Measurements from ENCODE around the gene MACROH2A1.
A peak's percentile ranks its signal among the peaks of the same experiment; 100 is the strongest.

MACROH2A1 gene

DNA sequence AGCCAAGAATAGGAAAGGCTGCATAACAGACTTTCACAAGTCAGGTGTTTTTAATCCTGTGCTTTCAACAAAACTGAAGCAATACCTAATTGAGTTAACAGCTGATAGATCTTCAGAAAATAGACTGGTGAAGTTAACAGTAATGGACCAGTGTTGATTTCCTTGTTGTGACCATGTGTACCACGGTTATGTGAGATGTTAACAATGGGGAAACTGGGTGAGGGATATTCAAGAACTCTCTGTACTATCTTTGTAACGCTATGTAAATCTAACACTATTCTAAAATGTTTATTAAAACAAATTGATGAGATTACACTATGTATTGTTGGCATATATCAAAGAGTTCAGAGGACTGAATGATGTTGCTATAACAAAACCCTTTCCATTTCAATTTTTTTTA lies 36.9 kb downstream of the MACROH2A1 start:
- Histone ChIP-seq H2AFZ (ENCODE audit: low read depth, low read length) (no peak overlapping the region), H3K27me3 (ENCODE audit: insufficient read depth, low read length, poor library complexity) (no peaks in the 10 kb centered on the region), H3K9me3 (ENCODE audit: insufficient read depth, low read length, severe bottlenecking) (no peaks in the 10 kb centered on the region), H3K27ac (ENCODE audit: low read length) (0 out of 2 replicates have a peak overlapping the region, but pooled peaks have one; percentile 35), H3K4me1 (ENCODE audit: insufficient read depth, low read length) (peaks cover 48% of the 10 kb centered on the region), H3K36me3 (ENCODE audit: insufficient read depth, low read length) (peaks cover 94% of the 10 kb centered on the region), H4K20me1 (ENCODE audit: insufficient read depth, low read length) (peaks cover 35% of the 10 kb centered on the region; the same call in 1 of the 2 replicates), H3K9ac (ENCODE audit: low read depth, low read length) (no peak overlapping the region), H3K4me3 (ENCODE audit: low read depth in 1 of 2, low read length in 2 of 2) (no peak overlapping the region), H3K79me2 (ENCODE audit: insufficient read depth, low read length) (peaks cover 90% of the 10 kb centered on the region), H3K4me2 (ENCODE audit: insufficient read depth, low read length) (no peak overlapping the region)
- no peak for ATAC-seq (ENCODE audit: insufficient read depth, low read depth)
- no peak for TF ChIP-seq EZH2 (IDR thresholded peaks at IDR 0.05; ENCODE audit: borderline replicate concordance, low read depth, low read length, severe bottlenecking)
- TF ChIP-seq, protein P1, sequence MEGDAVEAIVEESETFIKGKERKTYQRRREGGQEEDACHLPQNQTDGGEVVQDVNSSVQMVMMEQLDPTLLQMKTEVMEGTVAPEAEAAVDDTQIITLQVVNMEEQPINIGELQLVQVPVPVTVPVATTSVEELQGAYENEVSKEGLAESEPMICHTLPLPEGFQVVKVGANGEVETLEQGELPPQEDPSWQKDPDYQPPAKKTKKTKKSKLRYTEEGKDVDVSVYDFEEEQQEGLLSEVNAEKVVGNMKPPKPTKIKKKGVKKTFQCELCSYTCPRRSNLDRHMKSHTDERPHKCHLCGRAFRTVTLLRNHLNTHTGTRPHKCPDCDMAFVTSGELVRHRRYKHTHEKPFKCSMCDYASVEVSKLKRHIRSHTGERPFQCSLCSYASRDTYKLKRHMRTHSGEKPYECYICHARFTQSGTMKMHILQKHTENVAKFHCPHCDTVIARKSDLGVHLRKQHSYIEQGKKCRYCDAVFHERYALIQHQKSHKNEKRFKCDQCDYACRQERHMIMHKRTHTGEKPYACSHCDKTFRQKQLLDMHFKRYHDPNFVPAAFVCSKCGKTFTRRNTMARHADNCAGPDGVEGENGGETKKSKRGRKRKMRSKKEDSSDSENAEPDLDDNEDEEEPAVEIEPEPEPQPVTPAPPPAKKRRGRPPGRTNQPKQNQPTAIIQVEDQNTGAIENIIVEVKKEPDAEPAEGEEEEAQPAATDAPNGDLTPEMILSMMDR (IDR thresholded peaks at IDR 0.05; ENCODE audit: borderline replicate concordance, extremely low read depth, low read length, poor library complexity, severe bottlenecking), result no peak
- DNase-seq, result no peak

DNA sequence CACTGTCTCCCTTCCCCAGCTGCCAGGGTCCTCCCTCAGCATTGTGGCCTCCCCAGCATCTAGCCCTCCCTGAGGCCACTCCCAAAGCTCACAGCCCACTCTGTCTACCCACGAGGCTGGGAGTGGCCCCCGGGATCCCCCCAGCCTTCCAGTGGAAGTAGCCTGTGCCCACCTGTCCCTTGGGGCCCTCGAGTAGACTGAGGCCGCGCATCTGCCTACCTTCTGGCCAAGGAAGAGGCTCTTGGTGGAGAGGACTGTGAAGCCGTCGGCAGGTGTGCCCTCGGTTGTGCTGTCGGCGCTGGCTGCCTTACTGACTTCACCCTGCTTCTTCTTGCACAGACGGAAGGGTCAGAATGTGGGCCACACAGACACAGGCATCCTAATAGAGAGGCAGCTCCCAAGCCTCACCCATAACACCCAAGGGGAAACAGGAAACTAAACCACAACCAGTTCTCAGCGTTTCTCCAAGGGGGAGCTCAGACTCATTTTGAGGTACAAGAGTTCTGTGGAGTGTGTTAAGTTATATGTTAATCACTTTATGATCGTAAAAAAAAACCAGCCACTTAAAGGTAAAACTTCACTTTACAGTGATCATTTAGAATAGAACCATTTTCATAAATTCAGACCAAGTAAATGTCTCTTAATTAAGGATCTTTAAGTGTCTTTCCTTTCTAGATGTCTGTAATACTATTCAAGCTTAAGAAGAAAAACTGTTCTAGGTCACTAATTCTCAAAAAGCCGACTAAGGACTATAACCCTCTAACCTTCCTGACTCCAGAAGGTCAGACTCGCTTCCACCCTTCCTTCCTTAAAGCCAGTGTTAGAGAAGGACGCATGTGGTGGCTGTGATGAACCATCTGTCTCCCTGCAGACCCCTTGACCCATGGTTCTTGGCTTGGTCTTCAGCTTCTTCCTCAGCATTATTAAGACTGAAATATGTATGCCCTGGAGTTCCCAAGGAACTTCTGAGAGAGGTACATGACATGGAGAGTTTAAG lies 38.5 kb downstream of the MACROH2A1 start:
- peak; percentile 82 for ATAC-seq (ENCODE audit: insufficient read depth, low read depth)
- Histone ChIP-seq H3K27me3 (ENCODE audit: insufficient read depth, low read length, poor library complexity) (no peaks in the 10 kb centered on the region), H4K20me1 (ENCODE audit: insufficient read depth, low read length) (peaks cover 45% of the 10 kb centered on the region; the same call in 1 of the 2 replicates), H3K79me2 (ENCODE audit: insufficient read depth, low read length) (peaks cover 88% of the 10 kb centered on the region), H3K36me3 (ENCODE audit: insufficient read depth, low read length) (peaks cover 94% of the 10 kb centered on the region), H3K27ac (ENCODE audit: low read length) (peak overlapping the region; percentile 63), H3K9me3 (ENCODE audit: insufficient read depth, low read length, severe bottlenecking) (no peaks in the 10 kb centered on the region), H3K4me2 (ENCODE audit: insufficient read depth, low read length) (no peak overlapping the region), H2AFZ (ENCODE audit: low read depth, low read length) (no peak overlapping the region), H3K4me3 (ENCODE audit: low read depth in 1 of 2, low read length in 2 of 2) (no peak overlapping the region), H3K9ac (ENCODE audit: low read depth, low read length) (no peak overlapping the region), H3K4me1 (ENCODE audit: insufficient read depth, low read length) (peaks cover 34% of the 10 kb centered on the region)
- DNase-seq, result peak; percentile 39
- TF ChIP-seq EZH2 (IDR thresholded peaks at IDR 0.05; ENCODE audit: borderline replicate concordance, low read depth, low read length, severe bottlenecking), result no peak
- TF ChIP-seq, protein P1 (IDR thresholded peaks at IDR 0.05; ENCODE audit: borderline replicate concordance, extremely low read depth, low read length, poor library complexity, severe bottlenecking), result no peak

DNA sequence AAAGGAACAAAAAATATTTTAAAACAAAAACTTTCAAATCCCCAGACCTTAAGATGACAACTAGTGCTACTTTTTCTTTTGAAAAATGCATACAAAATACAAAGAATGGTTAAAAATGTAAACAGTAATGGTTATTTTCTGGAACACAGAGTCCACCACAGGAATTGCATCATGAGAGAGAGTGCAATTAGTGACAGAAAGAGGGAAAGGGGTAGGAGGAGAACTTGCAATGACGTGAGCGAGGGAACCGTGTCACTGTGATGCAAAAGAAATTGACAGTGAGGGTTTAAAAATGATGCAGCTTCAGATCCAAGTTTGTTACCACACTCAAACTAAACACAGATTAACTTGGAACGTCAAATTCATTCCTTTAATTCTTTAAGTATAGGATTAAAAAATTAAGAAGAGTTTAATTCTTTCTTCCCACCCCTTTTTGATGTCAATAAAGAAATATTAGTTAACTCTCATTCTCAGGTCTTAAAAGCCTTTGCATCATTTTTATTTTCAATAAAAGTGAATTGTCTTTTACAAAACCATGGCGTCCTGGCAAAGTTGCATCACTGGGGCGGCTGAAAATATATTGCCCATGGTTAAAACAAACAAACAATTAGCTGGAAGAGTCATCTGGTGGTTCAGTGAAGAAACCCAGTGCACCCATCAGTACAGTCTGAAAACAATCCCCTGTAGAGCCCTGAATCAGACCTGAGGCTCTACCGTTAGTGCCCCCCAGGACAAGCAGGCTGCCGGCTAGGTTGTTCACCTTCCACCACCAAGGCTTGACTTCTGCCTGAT lies 39.5 kb downstream of the MACROH2A1 start:
- H3K4me3 ChIP-seq (ENCODE audit: low read depth in 1 of 2, low read length in 2 of 2), result no peak overlapping the region
- H4K20me1 ChIP-seq (ENCODE audit: insufficient read depth, low read length), result peaks cover 51% of the 10 kb centered on the region; the same call in 1 of the 2 replicates
- H2AFZ ChIP-seq (ENCODE audit: low read depth, low read length), result no peak overlapping the region
- TF ChIP-seq EZH2 (IDR thresholded peaks at IDR 0.05; ENCODE audit: borderline replicate concordance, low read depth, low read length, severe bottlenecking), result no peak
- TF ChIP-seq, protein P1 (IDR thresholded peaks at IDR 0.05; ENCODE audit: borderline replicate concordance, extremely low read depth, low read length, poor library complexity, severe bottlenecking), result no peak
- peak overlapping the region; percentile 63; the same call in 1 of the 2 replicates for H3K27ac ChIP-seq (ENCODE audit: low read length)
- no peak for DNase-seq
- H3K4me2 ChIP-seq (ENCODE audit: insufficient read depth, low read length), result no peak overlapping the region
- H3K27me3 ChIP-seq (ENCODE audit: insufficient read depth, low read length, poor library complexity), result no peaks in the 10 kb centered on the region
- no peaks in the 10 kb centered on the region for H3K9me3 ChIP-seq (ENCODE audit: insufficient read depth, low read length, severe bottlenecking)
- H3K79me2 ChIP-seq (ENCODE audit: insufficient read depth, low read length), result peaks cover 85% of the 10 kb centered on the region
- H3K36me3 ChIP-seq (ENCODE audit: insufficient read depth, low read length), result peaks cover 94% of the 10 kb centered on the region
- H3K9ac ChIP-seq (ENCODE audit: low read depth, low read length), result no peak overlapping the region
- no peak for ATAC-seq (ENCODE audit: insufficient read depth, low read depth)
- H3K4me1 ChIP-seq (ENCODE audit: insufficient read depth, low read length), result peaks cover 24% of the 10 kb centered on the region

All from DND-41 (cell line).